GM12878 (cell line): Measurements from ENCODE around the gene CHIA. TPM values are rescaled to one million over a fixed set of nuclear protein-coding genes. Genes with fewer than 3 reads are reported as not detected.

Experiments
- ATAC-seq: fragments of 200-7000 bp; cut with Tn5 transposase; 3 replicates; pipeline ENCODE4 v1.9.1; 2020; ENCODE audit warnings: mild to moderate bottlenecking, moderate library complexity
- BruUV-seq: library from RNA; stranded (reverse); fragments of 400-500 nt; replicated peaks from 2 replicates; lab custom pipeline; 2021; lab: Mats Ljungman, UMichigan
- CTCF ChIA-PET: fragments of 300-600 bp; sonication (Branson Sonifier 250); formaldehyde crosslinking; extraction: SDS; loops from one replicate; lab custom pipeline; 2021; ENCODE audit warnings: inconsistent platforms; lab: Yijun Ruan, JAX
- POLR2A ChIA-PET: fragments of 350-600 bp; formaldehyde crosslinking; extraction: SDS; loops from one replicate; lab custom pipeline; 2021; ENCODE audit warnings: inconsistent platforms; lab: Charles Lee
- RAD21 ChIA-PET: fragments of 300-600 bp; sonication (Branson Sonifier 250); formaldehyde crosslinking; loops from one replicate; lab custom pipeline; 2023; ENCODE audit warnings: antibody characterized with exemption; ENCODE audit not compliant: unreplicated experiment; lab: Charles Lee
- SMC1A ChIA-PET: fragments of 300-600 bp; sonication (Branson Sonifier 250); formaldehyde crosslinking; loops from one replicate; lab custom pipeline; 2023; ENCODE audit not compliant: unreplicated experiment, uncharacterized antibody; lab: Charles Lee
- DNase-seq: peaks from one replicate; pipeline ENCODE4 v3.0.0-alpha.2; 2011; ENCODE audit warnings: low read depth, low spot score
- FAIRE-seq: peaks from 3 replicates; lab custom pipeline; 2011; peaks lifted over from hg19 to GRCh38; lab: Jason Lieb, UNC
- H2AFZ ChIP-seq: 2 replicates; pipeline ENCODE4 v1.6.0; 2011; ENCODE audit warnings: low read depth, low read length, control low read depth; ENCODE audit not compliant: control insufficient read depth
- H3K27ac ChIP-seq: 2 replicates; pipeline ENCODE4 v1.5.1; 2011; ENCODE audit warnings: control low read depth; ENCODE audit not compliant: control insufficient read depth, insufficient read depth
- H3K27me3 ChIP-seq, 2 experiments: replicated peaks in 1 of 2; 2 replicates each; pipeline versions ENCODE4 v1.6.0 to v1.6.1; 2011; ENCODE audit warnings: low read length in 1 of 2; ENCODE audit not compliant: control insufficient read depth in 2 of 2, insufficient read depth in 2 of 2
- H3K36me3 ChIP-seq, 2 experiments: 2 replicates each; pipeline ENCODE4 v1.5.1; 2011; ENCODE audit warnings: low read length in 1 of 2; ENCODE audit not compliant: control insufficient read depth in 2 of 2, insufficient read depth in 2 of 2
- H3K4me1 ChIP-seq: 2 replicates; pipeline ENCODE4 v1.6.1; 2011; ENCODE audit warnings: mild to moderate bottlenecking, low read length, moderate library complexity, mixed read lengths; ENCODE audit not compliant: control insufficient read depth, insufficient read depth
- H3K4me2 ChIP-seq: 2 replicates; pipeline ENCODE4 v1.6.0; 2011; ENCODE audit warnings: control low read depth; ENCODE audit not compliant: control insufficient read depth, insufficient read depth
- H3K4me3 ChIP-seq: fragments of 200-600 bp; sonication (generic); 2 replicates; pipeline ENCODE4 v1.5.1; 2016
- H3K79me2 ChIP-seq: 2 replicates; pipeline ENCODE4 v1.6.0; 2011; ENCODE audit warnings: low read length; ENCODE audit not compliant: control insufficient read depth, insufficient read depth
- H3K9ac ChIP-seq: 2 replicates; pipeline ENCODE4 v1.8.0; 2011; ENCODE audit warnings: low read length, control low read depth, mixed read lengths; ENCODE audit not compliant: control insufficient read depth, insufficient read depth
- H3K9me3 ChIP-seq: replicated peaks from 3 replicates; pipeline ENCODE4 v1.5.1; 2011; ENCODE audit warnings: mild to moderate bottlenecking, low read length; ENCODE audit not compliant: control insufficient read depth, insufficient read depth
- H4K20me1 ChIP-seq: 2 replicates; pipeline ENCODE4 v1.6.0; 2011; ENCODE audit not compliant: control insufficient read depth, insufficient read depth
- ATF7 ChIP-seq: fragments of 450-650 bp; IDR thresholded peaks from 2 replicates; pipeline ENCODE4 v1.6.1; 2016; ENCODE audit warnings: low read depth, mild to moderate bottlenecking
- FOXK2 ChIP-seq: fragments of 450-650 bp; IDR thresholded peaks from 2 replicates; pipeline ENCODE4 v1.6.1; 2017; ENCODE audit warnings: mild to moderate bottlenecking, moderate library complexity
- JUNB ChIP-seq: IDR thresholded peaks from 2 replicates; pipeline ENCODE4 v1.6.1; 2016; ENCODE audit warnings: antibody characterized with exemption, mild to moderate bottlenecking
- NRF1 ChIP-seq: conservative IDR thresholded peaks from 2 replicates; pipeline ENCODE4 v1.6.1; 2011; ENCODE audit warnings: mild to moderate bottlenecking, low read depth, low read length, improper control_type of control experiment
- RAD21 ChIP-seq: IDR thresholded peaks from 2 replicates; pipeline ENCODE4 v1.6.1; 2011; ENCODE audit warnings: mild to moderate bottlenecking, low read depth, low read length, moderate library complexity; ENCODE audit not compliant: insufficient read depth
- SMARCA5 ChIP-seq: fragments of 450-650 bp; IDR thresholded peaks from 2 replicates; pipeline ENCODE4 v1.6.1; 2017; ENCODE audit warnings: mild to moderate bottlenecking
- SP1 ChIP-seq: IDR thresholded peaks from one replicate; pipeline ENCODE4 v1.6.1; 2011; ENCODE audit warnings: low read depth, low read length
- SPI1 ChIP-seq: IDR thresholded peaks from 2 replicates; pipeline ENCODE4 v1.6.1; 2011; ENCODE audit warnings: low read depth, mild to moderate bottlenecking, low read length, moderate library complexity, borderline replicate concordance; ENCODE audit not compliant: insufficient read depth
- TARDBP ChIP-seq: IDR thresholded peaks from 2 replicates; pipeline ENCODE4 v1.6.1; 2016; ENCODE audit warnings: borderline replicate concordance
- TBL1XR1 ChIP-seq: IDR thresholded peaks from 2 replicates; pipeline ENCODE4 v1.6.1; 2012; ENCODE audit warnings: low read depth, low read length, improper control_type of control experiment
- YBX1 ChIP-seq: fragments of 450-650 bp; IDR thresholded peaks from 2 replicates; pipeline ENCODE4 v1.6.1; 2016; ENCODE audit warnings: antibody characterized with exemption
- ZNF274 ChIP-seq: IDR thresholded peaks from one replicate; pipeline ENCODE4 v1.8.0; 2011; ENCODE audit not compliant: insufficient read length, insufficient read depth
- whole genome bisulfite sequencing: methylation state at CpG from one replicate; pipeline ENCODE4 v1.1.6; 2016; ENCODE audit warnings: low lambda C conversion rate; ENCODE audit not compliant: insufficient replicate concordance, insufficient coverage; ENCODE audit errors: missing lambda C conversion rate; 5-methylcytosine and 5-hydroxymethylcytosine counted together
- in situ Hi-C: fragments of 300-500 bp; cut with MboI; formaldehyde crosslinking; loops from 9 replicates; pipeline ENCODE4 v1.14.3; 2018; ENCODE audit warnings: mixed read lengths
- intact Hi-C: fragments of 100-400 bp; cut with micrococcal nuclease; formaldehyde crosslinking; loops from one replicate; pipeline ENCODE4 v1.14.2; 2022; ENCODE audit not compliant: unreplicated experiment
- polyA plus RNA-seq, 11 experiments: library from polyadenylated mRNA; depleted of rRNA in 4 of 11; unstranded in 6 of 11; stranded (reverse) in 5 of 11; fragments of >200 nt; fragmentation: Nextera tagmentation in 4 of 11; fragmentation: Illumina TruSeq in 1 of 11; extraction: Ambion mirVana in 4 of 11; extraction: Trizol in 1 of 11; gene quantifications; 1 replicate in 1 of 11; 2 replicates in 10 of 11; pipeline versions ENCODE4 v1.2.1 to v1.2.3, GENCODE V29; 2011 to 2016; ENCODE audit warnings: inconsistent platforms in 2 of 11, missing spikeins in 2 of 11, low read depth in 1 of 11
- total RNA-seq, 4 experiments: library from RNA; depleted of rRNA in 3 of 4; stranded (reverse); fragments of >200 nt in 3 of 4; fragmentation: Illumina TruSeq in 1 of 4; extraction: Trizol in 1 of 4; gene quantifications; 2 replicates each; pipeline versions ENCODE4 v1.2.1 to v1.2.3, GENCODE V29; 2013 to 2021

The CHIA gene
- total and polyA plus RNA-seq, 10 of the 15 experiments (the other 5 are each of a cell fraction or from before 2014, with no cell fraction given): 0.21 TPM; not detected in 9

- no TSS peak for BruUV-seq
- Histone ChIP-seq H3K9me3 (no peaks in the 10 kb centered on the region), H4K20me1 (no peaks in the 10 kb centered on the region), H3K27ac (no peak overlapping the region), H3K4me3 (no peak overlapping the region), H2AFZ (peak overlapping the region; percentile 18; the same call in 1 of the 2 replicates), H3K36me3 (no peaks in the 10 kb centered on the region), H3K9ac (no peak overlapping the region), H3K79me2 (no peaks in the 10 kb centered on the region), H3K4me1 (no peaks in the 10 kb centered on the region), H3K4me2 (no peak overlapping the region), H3K27me3 (no peaks in the 10 kb centered on the region)
- SMC1A ChIA-PET: interaction anchor here (1.0 to 1.2 kb wide), 3 partner anchors 11 to 105 kb away, joined by 3 to 4 read pairs (median 4); no protein-coding TSS in a partner anchor
- RAD21 ChIA-PET: interaction anchor here (1.6 kb wide), 1 partner anchor 13 kb away, joined by 5 read pairs; no protein-coding TSS in a partner anchor
- DNase-seq (no peak), ATAC-seq (no peak), FAIRE-seq (no peak)
- POLR2A ChIA-PET: interaction anchor here (0.6 to 0.7 kb wide), 2 partner anchors 97 to 408 kb away, joined by 4 to 7 read pairs; no protein-coding TSS in a partner anchor
- 79% methylated on average over 12 of the region's 12 CpGs for WGBS
- intact Hi-C loops (no loop called here), in situ Hi-C loops (no loop called here)
- CTCF ChIA-PET: interaction anchor here (0.9 to 1.1 kb wide), 2 partner anchors 97 to 354 kb away, joined by 3 read pairs; no protein-coding TSS in a partner anchor
- TF ChIP-seq FOXK2 (no peak), SPI1 (0 out of 2 replicates have a peak, but pooled peaks have one; percentile 7)
These were observed 29.6 kb downstream of the CHIA start for GRCh38 chr1:111320066-111320879.

- Histone ChIP-seq H3K9me3 (no peaks in the 10 kb centered on the region; the same call in 2 of the 3 replicates), H3K4me1 (no peaks in the 10 kb centered on the region), H3K9ac (no peak overlapping the region), H3K36me3 (no peaks in the 10 kb centered on the region), H4K20me1 (no peaks in the 10 kb centered on the region)
- no peak for DNase-seq
- 64% methylated on average over 1 of the region's 1 CpG for WGBS
- no peak for FAIRE-seq
- no peak for TF ChIP-seq SP1
- TF ChIP-seq NRF1: no peak
- no peak for TF ChIP-seq TBL1XR1
- no peak for TF ChIP-seq SMARCA5
- no peak for TF ChIP-seq ZNF274
- TF ChIP-seq YBX1: no peak
- no peak for TF ChIP-seq TARDBP
- no peak for TF ChIP-seq JUNB
- no peak for TF ChIP-seq ATF7
- no peak for TF ChIP-seq SPI1
- no peak for TF ChIP-seq RAD21
- TF ChIP-seq, all 136 proteins: peak for 0
- Histone ChIP-seq H3K4me3 (no peak overlapping the region), H3K27me3 (no peaks in the 10 kb centered on the region), H3K27ac (no peak overlapping the region), H3K79me2 (no peaks in the 10 kb centered on the region), H2AFZ (no peak overlapping the region), H3K4me2 (no peak overlapping the region)
- RAD21 ChIA-PET: no interaction called here
- SMC1A ChIA-PET: no interaction called here
- POLR2A ChIA-PET: no interaction called here
- CTCF ChIA-PET: no interaction called here
- intact Hi-C loops: no loop called here
- BruUV-seq: no TSS peak
- ATAC-seq: no peak
- in situ Hi-C loops: no loop called here
These were observed 32.6 kb downstream of the CHIA start for GRCh38 chr1:111323231-111323630.
